Measurements from ENCODE around the gene SCP2.

The SCP2 gene

DNA sequence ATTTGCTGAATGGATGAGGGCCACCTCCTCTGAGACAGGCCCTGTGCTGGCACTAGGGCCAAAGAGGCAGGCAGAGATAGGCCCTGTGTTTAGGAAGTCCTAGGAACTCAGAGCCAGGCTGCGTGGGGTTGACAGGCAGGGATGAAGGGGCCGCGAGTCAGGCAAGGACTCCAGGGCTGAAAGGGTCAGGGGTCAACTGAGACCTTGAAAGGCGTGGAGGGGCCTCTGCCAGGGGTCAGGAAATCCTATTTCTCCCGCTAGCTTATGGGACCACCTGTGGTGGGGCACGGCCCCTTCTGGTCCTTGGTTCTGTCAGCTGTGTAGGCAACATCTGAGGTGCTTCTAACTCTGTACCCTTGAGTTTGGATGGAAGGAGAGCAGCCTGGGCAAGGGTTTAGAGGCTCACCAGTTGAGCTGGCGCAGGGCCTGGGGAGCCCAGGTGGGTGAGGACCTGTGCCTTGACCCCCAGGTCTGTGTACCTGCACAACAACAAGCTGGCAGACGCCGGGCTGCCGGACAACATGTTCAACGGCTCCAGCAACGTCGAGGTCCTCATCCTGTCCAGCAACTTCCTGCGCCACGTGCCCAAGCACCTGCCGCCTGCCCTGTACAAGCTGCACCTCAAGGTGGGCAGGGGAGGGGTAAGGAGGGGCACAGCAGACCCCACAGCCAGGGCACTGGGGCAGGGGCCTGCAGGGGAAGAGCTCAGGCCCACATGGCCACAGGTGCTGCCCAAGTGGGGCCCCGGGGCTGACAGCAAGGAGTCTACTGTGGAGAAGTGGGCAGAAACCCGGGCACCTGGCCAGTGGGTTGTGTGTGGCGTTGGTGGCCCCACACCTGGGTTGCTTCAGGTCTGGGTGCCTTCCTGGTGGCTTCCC lies 149.9 kb downstream of the SCP2 start:
- DNase-seq (ENCODE audit: low read depth in 1 of 2, low spot score in 1 of 2), result no peak
- TF ChIP-seq, protein P1, sequence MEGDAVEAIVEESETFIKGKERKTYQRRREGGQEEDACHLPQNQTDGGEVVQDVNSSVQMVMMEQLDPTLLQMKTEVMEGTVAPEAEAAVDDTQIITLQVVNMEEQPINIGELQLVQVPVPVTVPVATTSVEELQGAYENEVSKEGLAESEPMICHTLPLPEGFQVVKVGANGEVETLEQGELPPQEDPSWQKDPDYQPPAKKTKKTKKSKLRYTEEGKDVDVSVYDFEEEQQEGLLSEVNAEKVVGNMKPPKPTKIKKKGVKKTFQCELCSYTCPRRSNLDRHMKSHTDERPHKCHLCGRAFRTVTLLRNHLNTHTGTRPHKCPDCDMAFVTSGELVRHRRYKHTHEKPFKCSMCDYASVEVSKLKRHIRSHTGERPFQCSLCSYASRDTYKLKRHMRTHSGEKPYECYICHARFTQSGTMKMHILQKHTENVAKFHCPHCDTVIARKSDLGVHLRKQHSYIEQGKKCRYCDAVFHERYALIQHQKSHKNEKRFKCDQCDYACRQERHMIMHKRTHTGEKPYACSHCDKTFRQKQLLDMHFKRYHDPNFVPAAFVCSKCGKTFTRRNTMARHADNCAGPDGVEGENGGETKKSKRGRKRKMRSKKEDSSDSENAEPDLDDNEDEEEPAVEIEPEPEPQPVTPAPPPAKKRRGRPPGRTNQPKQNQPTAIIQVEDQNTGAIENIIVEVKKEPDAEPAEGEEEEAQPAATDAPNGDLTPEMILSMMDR (IDR thresholded peaks at IDR 0.05; ENCODE audit: insufficient read depth, low read length), result no peak
- no peak for TF ChIP-seq GABPA (IDR thresholded peaks at IDR 0.05; ENCODE audit: low read depth)
- TF ChIP-seq, protein P2, sequence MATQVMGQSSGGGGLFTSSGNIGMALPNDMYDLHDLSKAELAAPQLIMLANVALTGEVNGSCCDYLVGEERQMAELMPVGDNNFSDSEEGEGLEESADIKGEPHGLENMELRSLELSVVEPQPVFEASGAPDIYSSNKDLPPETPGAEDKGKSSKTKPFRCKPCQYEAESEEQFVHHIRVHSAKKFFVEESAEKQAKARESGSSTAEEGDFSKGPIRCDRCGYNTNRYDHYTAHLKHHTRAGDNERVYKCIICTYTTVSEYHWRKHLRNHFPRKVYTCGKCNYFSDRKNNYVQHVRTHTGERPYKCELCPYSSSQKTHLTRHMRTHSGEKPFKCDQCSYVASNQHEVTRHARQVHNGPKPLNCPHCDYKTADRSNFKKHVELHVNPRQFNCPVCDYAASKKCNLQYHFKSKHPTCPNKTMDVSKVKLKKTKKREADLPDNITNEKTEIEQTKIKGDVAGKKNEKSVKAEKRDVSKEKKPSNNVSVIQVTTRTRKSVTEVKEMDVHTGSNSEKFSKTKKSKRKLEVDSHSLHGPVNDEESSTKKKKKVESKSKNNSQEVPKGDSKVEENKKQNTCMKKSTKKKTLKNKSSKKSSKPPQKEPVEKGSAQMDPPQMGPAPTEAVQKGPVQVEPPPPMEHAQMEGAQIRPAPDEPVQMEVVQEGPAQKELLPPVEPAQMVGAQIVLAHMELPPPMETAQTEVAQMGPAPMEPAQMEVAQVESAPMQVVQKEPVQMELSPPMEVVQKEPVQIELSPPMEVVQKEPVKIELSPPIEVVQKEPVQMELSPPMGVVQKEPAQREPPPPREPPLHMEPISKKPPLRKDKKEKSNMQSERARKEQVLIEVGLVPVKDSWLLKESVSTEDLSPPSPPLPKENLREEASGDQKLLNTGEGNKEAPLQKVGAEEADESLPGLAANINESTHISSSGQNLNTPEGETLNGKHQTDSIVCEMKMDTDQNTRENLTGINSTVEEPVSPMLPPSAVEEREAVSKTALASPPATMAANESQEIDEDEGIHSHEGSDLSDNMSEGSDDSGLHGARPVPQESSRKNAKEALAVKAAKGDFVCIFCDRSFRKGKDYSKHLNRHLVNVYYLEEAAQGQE (IDR thresholded peaks at IDR 0.05; ENCODE audit: insufficient replicate concordance, low read depth), result no peak
- TF ChIP-seq POLR2AphosphoS5 (IDR thresholded peaks at IDR 0.05; ENCODE audit: low read depth), result no peak
- no peak for TF ChIP-seq SPI1 (IDR thresholded peaks at IDR 0.05; ENCODE audit: borderline replicate concordance, low read depth)
- no peak overlapping the region for H3K4me3 ChIP-seq (replicated peaks; ENCODE audit: insufficient read depth, low read length)
- no peak overlapping the region for H3K27ac ChIP-seq (replicated peaks)
- H3K27me3 ChIP-seq (ENCODE audit: insufficient read depth, poor library complexity, severe bottlenecking), result no peaks in the 10 kb centered on the region

DNA sequence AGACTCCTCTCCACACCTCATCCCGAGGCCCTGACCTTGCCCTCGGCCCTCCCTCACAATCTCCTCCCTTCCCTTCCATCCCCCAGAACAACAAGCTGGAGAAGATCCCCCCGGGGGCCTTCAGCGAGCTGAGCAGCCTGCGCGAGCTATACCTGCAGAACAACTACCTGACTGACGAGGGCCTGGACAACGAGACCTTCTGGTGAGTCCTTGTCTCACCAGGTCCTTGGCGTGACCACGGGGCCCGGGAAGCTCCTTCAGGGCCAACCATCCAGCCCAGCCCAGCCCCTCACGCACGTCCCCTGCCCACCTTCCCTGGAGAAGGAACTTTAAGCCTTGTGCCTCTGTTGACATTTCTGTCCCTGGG lies 150.5 kb downstream of the SCP2 start:
- H3K27me3 ChIP-seq (ENCODE audit: insufficient read depth, poor library complexity, severe bottlenecking), result no peaks in the 10 kb centered on the region
- no peak overlapping the region for H3K4me3 ChIP-seq (replicated peaks; ENCODE audit: insufficient read depth, low read length)
- no peak overlapping the region for H3K27ac ChIP-seq (replicated peaks)
- no peak for TF ChIP-seq SPI1 (IDR thresholded peaks at IDR 0.05; ENCODE audit: borderline replicate concordance, low read depth)
- TF ChIP-seq GABPA (IDR thresholded peaks at IDR 0.05; ENCODE audit: low read depth), result no peak
- no peak for TF ChIP-seq POLR2AphosphoS5 (IDR thresholded peaks at IDR 0.05; ENCODE audit: low read depth)
- TF ChIP-seq, protein P1 (IDR thresholded peaks at IDR 0.05; ENCODE audit: insufficient read depth, low read length), result no peak
- no peak for DNase-seq (ENCODE audit: low read depth in 1 of 2, low spot score in 1 of 2)

DNA sequence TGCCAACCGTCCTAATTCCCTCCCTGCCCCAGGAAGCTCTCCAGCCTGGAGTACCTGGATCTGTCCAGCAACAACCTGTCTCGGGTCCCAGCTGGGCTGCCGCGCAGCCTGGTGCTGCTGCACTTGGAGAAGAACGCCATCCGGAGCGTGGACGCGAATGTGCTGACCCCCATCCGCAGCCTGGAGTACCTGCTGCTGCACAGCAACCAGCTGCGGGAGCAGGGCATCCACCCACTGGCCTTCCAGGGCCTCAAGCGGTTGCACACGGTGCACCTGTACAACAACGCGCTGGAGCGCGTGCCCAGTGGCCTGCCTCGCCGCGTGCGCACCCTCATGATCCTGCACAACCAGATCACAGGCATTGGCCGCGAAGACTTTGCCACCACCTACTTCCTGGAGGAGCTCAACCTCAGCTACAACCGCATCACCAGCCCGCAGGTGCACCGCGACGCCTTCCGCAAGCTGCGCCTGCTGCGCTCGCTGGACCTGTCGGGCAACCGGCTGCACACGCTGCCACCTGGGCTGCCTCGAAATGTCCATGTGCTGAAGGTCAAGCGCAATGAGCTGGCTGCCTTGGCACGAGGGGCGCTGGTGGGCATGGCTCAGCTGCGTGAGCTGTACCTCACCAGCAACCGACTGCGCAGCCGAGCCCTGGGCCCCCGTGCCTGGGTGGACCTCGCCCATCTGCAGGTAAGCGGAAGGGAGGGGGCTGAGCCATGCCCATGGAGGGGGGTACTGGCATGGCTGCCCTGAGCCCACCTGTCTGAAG lies 151.4 kb downstream of the SCP2 start:
- Histone ChIP-seq H3K27ac (replicated peaks) (no peak overlapping the region), H3K4me3 (replicated peaks; ENCODE audit: insufficient read depth, low read length) (no peak overlapping the region), H3K27me3 (ENCODE audit: insufficient read depth, poor library complexity, severe bottlenecking) (no peaks in the 10 kb centered on the region)
- TF ChIP-seq, protein P2 (IDR thresholded peaks at IDR 0.05; ENCODE audit: insufficient replicate concordance, low read depth), result no peak
- TF ChIP-seq POLR2AphosphoS5 (IDR thresholded peaks at IDR 0.05; ENCODE audit: low read depth) (no peak), SPI1 (IDR thresholded peaks at IDR 0.05; ENCODE audit: borderline replicate concordance, low read depth) (no peak), GABPA (IDR thresholded peaks at IDR 0.05; ENCODE audit: low read depth) (no peak)
- TF ChIP-seq, protein P1 (IDR thresholded peaks at IDR 0.05; ENCODE audit: insufficient read depth, low read length), result no peak
- no peak for DNase-seq (ENCODE audit: low read depth in 1 of 2, low spot score in 1 of 2)

Measured in HL-60 (cell line).